GM21786 (cell line): Measurements from ENCODE around the gene COPS6.

Source experiments
- ATAC-seq: cut with Tn5 transposase; IDR thresholded peaks from one replicate; pipeline ENCODE4 v1.9.1; 2021; ENCODE audit not compliant: unreplicated experiment

The COPS6 gene

GRCh38 chr7:100079024-100079560 is 9.7 kb upstream of the COPS6 start:
- no peak for ATAC-seq

- ATAC-seq = no peak
Measured at GRCh38 chr7:100080907-100081534, 7.7 kb upstream of the COPS6 start.

GRCh38 chr7:100081535-100082102 is 7.2 kb upstream of the COPS6 start, which contains the start of gene ZNF3:
TSS of gene ZNF3 (minus strand) at chr7:100081723. CDS start at chr7:100077357, 4,366 bp downstream.
- ATAC-seq = peak; percentile 86

GRCh38 chr7:100082978-100083377 is 5.8 kb upstream of the COPS6 start:
- no peak for ATAC-seq

DNA sequence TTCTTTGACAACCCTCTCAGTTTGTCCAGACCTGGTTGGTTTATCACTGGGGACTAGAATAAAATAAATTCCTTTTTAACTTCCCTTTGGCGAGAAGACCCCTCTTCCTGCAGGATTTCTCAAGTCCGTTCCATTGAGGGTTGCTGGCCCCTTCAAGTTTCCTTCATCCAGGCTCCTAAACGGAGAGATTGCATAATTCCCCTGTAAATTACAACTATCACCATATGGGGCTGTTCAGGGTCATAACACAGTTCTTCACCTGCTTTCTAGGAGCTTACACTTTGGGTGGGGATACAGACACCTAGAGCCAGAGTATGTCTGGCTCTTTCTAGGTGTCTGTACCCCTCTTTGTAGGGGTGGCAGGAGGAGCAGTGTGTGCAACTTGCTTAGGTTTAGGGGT is 3.3 kb upstream of the COPS6 start:
- ATAC-seq = no peak

- no peak for ATAC-seq
Measured at GRCh38 chr7:100087055-100087750, 1.6 kb upstream of the COPS6 start.

GRCh38 chr7:100088095-100088620 is 611 bp upstream of the COPS6 start:
- ATAC-seq = peak; percentile 25

DNA sequence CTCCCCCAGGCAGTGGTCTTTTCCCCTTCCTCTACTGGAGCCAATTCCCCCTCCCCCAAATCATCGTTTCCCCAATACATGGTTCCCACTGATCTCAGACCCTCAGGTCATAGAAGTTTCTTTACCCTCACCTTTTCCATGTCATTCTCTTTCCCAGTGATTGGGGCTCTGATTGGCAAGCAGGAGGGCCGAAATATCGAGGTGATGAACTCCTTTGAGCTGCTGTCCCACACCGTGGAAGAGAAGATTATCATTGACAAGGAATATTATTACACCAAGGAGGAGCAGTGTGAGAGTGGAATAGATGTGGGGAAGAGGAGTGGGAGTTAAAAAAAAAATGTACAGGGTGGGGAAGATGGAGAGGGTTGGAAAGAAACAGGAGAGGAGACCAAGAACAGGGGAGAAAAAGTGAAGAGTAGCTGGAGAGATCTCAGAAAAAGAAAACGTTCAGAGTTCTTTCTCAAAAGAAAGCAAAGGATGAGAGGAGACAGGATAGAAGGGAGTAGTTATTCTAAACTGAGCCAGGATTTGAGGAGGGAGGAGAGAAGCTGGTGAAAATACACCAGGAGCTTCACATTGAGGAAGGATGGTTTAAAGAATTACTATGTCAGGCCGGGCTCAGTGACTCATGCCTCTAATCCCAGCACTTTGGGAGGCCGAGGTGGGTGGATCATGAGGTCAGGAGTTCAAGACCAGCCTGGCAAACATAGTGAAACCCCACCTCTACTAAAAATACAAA is 858 bp downstream of the COPS6 start:
- ATAC-seq = no peak

- ATAC-seq = no peak
Measured at GRCh38 chr7:100090527-100091410, 2.0 kb downstream of the COPS6 start.

DNA sequence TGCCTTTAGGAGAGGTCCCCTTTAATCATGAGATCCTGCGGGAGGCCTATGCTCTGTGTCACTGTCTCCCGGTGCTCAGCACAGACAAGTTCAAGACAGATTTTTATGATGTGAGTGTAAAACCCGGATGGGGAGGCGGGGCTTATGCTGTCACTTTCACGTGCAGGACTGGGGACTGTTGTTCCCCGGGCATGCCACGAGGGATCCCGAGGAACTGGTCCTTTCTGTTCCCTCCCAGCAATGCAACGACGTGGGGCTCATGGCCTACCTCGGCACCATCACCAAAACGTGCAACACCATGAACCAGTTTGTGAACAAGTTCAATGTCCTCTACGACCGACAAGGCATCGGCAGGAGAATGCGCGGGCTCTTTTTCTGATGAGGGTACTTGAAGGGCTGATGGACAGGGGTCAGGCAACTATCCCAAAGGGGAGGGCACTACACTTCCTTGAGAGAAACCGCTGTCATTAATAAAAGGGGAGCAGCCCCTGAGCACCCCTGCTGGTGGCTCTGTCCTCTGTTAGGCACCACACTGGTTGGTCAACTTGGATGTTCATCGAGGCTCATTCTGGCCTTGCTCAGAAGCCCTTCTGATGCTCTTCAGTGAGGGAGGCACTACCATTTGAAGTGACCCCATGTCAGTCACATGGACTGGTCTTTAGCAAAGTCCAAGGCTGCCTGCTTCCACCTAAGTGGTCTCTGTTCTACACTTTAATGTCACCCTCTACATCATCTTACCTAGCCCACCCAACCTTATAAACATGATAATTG is 2.8 kb downstream of the COPS6 start:
- no peak for ATAC-seq

- ATAC-seq = no peak
Measured at GRCh38 chr7:100093054-100093453, 4.3 kb downstream of the COPS6 start.

GRCh38 chr7:100093498-100093897 is 4.7 kb downstream of the COPS6 start:
- no peak for ATAC-seq

DNA sequence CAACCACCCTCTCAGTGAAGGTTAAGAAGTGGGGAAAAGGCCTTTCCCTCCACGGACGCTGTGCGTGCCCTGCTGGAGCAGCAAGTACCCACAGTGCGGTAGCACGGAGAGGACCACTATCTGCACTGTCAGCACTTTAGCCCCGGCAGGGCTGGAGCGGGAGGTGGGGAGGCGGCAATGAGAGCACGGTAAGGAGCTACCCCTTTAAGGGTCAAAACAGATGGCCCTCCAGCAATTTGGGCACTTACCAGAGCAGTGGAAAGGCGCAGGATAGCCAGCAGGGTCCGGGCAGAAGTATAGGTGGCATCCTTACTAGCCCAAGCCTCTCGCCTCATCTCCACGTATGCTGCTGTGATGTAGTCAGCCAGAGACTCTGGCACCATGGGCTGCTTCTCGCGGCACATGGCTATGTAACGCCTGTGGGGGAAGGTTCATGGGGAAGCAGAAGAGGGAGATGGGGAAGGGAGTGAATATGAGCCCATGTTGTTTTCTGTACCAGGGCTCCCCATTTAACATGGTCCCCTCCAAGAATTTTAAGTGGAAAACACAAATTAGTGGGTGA is 5.2 kb downstream of the COPS6 start:
- ATAC-seq = no peak

- ATAC-seq = no peak
Measured at GRCh38 chr7:100095289-100095688, 6.5 kb downstream of the COPS6 start.

GRCh38 chr7:100095704-100096103 is 6.9 kb downstream of the COPS6 start:
- ATAC-seq = no peak

GRCh38 chr7:100098913-100099312 is 10.1 kb downstream of the COPS6 start:
- no peak for ATAC-seq

DNA sequence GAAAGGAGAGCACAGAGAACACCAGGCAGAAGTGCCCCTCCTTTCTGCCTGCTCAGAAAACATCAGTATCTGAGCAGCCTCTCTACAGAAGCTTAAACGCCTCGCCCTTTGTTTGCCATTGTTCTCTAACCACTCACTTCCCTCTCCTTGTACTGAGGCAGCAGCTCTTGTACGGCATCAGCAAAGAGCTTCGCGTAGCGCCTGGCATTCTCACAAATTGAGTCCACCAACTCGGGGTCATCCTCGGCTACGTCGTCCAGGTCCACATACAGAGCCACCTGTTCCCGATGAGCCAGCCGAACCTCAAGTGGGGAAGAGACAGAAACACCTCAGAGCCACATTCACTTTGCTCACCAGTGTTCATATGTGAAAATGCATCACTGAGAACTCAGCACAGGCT is 10.7 kb downstream of the COPS6 start:
- ATAC-seq = no peak

- ATAC-seq = peak; percentile 49
Measured at GRCh38 chr7:100100420-100101015, 11.7 kb downstream of the COPS6 start.
